Esophagus squamous epithelium (tissue), 5 donors: ENCODE data around the gene THAP3. TPM values are rescaled to one million over a fixed set of nuclear protein-coding genes. Genes with fewer than 3 reads are reported as not detected.

ENCODE experiments used
- DNase-seq: peaks from one replicate; lab custom pipeline; 2025; lab: John Stamatoyannopoulos, UW
- H3K27ac ChIP-seq, 4 donors: fragments of 200-600 bp; sonication (generic); one replicate each; pipeline ENCODE4 v1.5.1; 2016 to 2019; ENCODE audit warnings: mild to moderate bottlenecking in 1 of 4
- H3K27me3 ChIP-seq, 4 donors: fragments of 200-600 bp; sonication (generic); 1 replicate in 3 of 4; 2 replicates in 1 of 4; pipeline versions ENCODE4 v1.5.1 to v1.6.0; 2017 to 2021; ENCODE audit warnings: antibody characterized with exemption in 1 of 4
- H3K36me3 ChIP-seq, 3 donors: fragments of 200-600 bp; sonication (generic); one replicate each; pipeline ENCODE4 v1.5.1; 2016 to 2019
- H3K4me1 ChIP-seq, 3 donors: fragments of 200-600 bp; sonication (generic); one replicate each; pipeline ENCODE4 v1.5.1; 2017 to 2019
- H3K4me3 ChIP-seq, 4 donors: fragments of 200-600 bp; sonication (generic); 1 replicate in 3 of 4; 2 replicates in 1 of 4; pipeline ENCODE4 v1.5.1; 2016 to 2019; ENCODE audit warnings: mild to moderate bottlenecking in 2 of 4, moderate library complexity in 1 of 4
- H3K9me3 ChIP-seq, 3 donors: fragments of 200-600 bp; sonication (generic); one replicate each; pipeline ENCODE4 v1.5.1; 2016 to 2019
- CTCF ChIP-seq, 6 experiments: fragments of 450-650 bp in 4 of 6; fragments of 200-600 bp in 2 of 6; sonication (generic) in 2 of 6; IDR thresholded peaks; one replicate each; pipeline ENCODE4 v1.5.1; 2016 to 2019; ENCODE audit warnings: antibody characterized with exemption in 6 of 6, mild to moderate bottlenecking in 4 of 6, moderate library complexity in 4 of 6
- POLR2A ChIP-seq, 4 donors: fragments of 450-650 bp; IDR thresholded peaks; one replicate each; pipeline ENCODE4 v1.6.1; 2017; ENCODE audit warnings: antibody characterized with exemption in 4 of 4, mild to moderate bottlenecking in 4 of 4, moderate library complexity in 3 of 4
- WGBS, 2 donors: methylation state at CpG; one replicate each; pipeline ENCODE4 v1.1.5; 2018; 5-methylcytosine and 5-hydroxymethylcytosine counted together
- intact Hi-C: fragments of 100-400 bp; cut with DNase I; formaldehyde crosslinking; loops from one replicate; pipeline ENCODE4 v1.15.0; 2022
- total RNA-seq, 4 donors: library from RNA; depleted of rRNA; stranded (reverse); fragments of >200 nt; gene quantifications; one replicate each; pipeline ENCODE4 v1.1.0, GENCODE V29; 2016
- donor health status: DM: yes; HTN: yes; CAD: no.

The THAP3 gene
- total RNA-seq, 4 donors from 2014 or later: 4.8 to 17.1 (median 13.3) TPM

DNA sequence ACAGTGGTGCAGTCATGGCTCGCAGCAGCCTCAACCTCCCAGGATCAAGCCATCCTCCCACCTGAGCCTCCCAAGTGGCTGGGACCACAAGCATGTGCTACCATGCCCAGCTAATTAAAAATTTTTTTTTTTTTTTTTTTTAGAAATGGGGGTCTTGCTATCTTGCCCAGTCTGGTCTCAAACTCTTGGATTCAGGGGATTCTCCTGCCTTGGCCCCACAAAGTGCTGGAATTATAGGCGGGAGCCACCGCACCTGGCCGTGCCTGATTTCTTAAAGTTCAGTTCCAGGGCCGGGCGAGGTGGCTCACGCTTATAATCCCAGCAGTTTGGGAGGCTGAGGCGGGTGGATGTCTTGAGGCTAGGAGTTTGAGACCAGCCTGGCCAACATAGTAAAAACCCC is 6.4 kb downstream of the THAP3 start:
- no peaks in the 10 kb centered on the region for H3K9me3 ChIP-seq
- DNase-seq: no peak
- 98 to 100% methylated on average over 1 to 7 of the region's 8 CpGs for WGBS, 2 donors
- H3K27ac ChIP-seq: no peak overlapping the region
- TF ChIP-seq POLR2A (IDR thresholded peaks at IDR 0.05): no peak
- no peak for TF ChIP-seq CTCF (IDR thresholded peaks at IDR 0.05)
- peaks cover 7 to 29% (median 8%) of the 10 kb centered on the region in 3 donors for H3K4me1 ChIP-seq
- intact Hi-C loops: no loop called here
- peaks cover 15 to 96% (median 22%) of the 10 kb centered on the region in 3 donors for H3K36me3 ChIP-seq
- H3K27me3 ChIP-seq: no peaks in the 10 kb centered on the region
- no peak overlapping the region for H3K4me3 ChIP-seq

DNA sequence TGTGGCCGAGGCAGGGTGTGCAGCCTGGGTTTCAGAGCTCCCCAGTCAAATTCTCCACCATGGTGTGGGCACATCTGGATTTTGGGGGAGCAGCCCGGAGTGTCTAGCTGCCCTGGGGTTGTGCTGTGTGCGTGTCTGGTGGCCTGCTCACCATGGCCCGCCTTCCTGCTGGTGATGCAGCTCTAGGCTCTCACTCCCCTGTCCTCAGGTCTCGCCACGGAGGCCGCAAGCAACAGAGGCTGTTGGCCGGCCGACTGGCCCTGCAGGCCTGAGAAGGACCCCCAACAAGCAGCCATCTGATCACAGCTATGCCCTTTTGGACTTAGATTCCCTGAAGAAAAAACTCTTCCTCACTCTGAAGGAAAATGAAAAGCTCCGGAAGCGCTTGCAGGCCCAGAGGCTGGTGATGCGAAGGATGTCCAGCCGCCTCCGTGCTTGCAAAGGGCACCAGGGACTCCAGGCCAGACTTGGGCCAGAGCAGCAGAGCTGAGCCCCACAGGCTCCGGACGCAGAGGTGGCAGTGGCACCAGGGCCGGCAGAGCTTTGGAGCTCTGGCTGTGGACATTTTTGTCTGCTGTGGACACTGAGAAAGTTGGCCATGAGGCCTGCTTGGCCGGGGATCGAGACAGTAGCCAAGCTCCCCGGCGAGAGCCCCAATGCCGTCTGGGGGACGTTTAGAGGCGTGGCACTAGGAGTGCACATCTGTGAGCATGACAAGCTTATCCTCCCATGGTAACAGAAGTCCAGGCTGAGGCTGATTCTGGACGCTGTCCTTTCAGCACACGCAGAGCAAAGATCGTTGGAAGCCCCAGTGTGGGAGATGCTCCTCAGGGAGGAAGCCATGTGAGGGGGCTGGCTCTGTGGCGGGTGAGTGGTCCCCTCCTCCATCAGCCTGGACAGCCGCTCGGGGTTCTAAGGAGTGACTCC is 8.2 kb downstream of the THAP3 start:
- 77% methylated on average over 13 of the region's 30 CpGs; no CpG with 5 or more reads in 1 of the 2 donors for WGBS, 2 donors
- DNase-seq: no peak
- H3K4me1 ChIP-seq: peaks cover 0 to 19% (median 5%) of the 10 kb centered on the region in 3 donors
- H3K9me3 ChIP-seq: no peaks in the 10 kb centered on the region
- no peak overlapping the region for H3K27ac ChIP-seq
- H3K36me3 ChIP-seq: peaks cover 28 to 100% (median 29%) of the 10 kb centered on the region in 3 donors
- no peak overlapping the region for H3K4me3 ChIP-seq
- H3K27me3 ChIP-seq: no peaks in the 10 kb centered on the region
- intact Hi-C loops: no loop called here
- TF ChIP-seq CTCF (IDR thresholded peaks at IDR 0.05) (no peak), POLR2A (IDR thresholded peaks at IDR 0.05) (no peak)

- no peaks in the 10 kb centered on the region for H3K9me3 ChIP-seq
- DNase-seq: no peak
- H3K36me3 ChIP-seq: peaks cover 27 to 100% (median 30%) of the 10 kb centered on the region in 3 donors
- H3K4me1 ChIP-seq: peaks cover 0 to 23% (median 7%) of the 10 kb centered on the region in 3 donors
- peak overlapping the region in 2 of 4 donors; percentile 9 to 25 for H3K27ac ChIP-seq
- no peak for TF ChIP-seq POLR2A (IDR thresholded peaks at IDR 0.05)
- TF ChIP-seq CTCF (IDR thresholded peaks at IDR 0.05): peak in 5 of 6 experiments; percentile 40 to 66 (median 45)
- no peaks in the 10 kb centered on the region for H3K27me3 ChIP-seq
- no peak overlapping the region for H3K4me3 ChIP-seq
- intact Hi-C loops: no loop called here
- 75 to 76% methylated on average over 8 to 21 of the region's 29 CpGs for WGBS, 2 donors
Observed at GRCh38 chr1:6634371-6635052, 9.8 kb downstream of the THAP3 start.

DNA sequence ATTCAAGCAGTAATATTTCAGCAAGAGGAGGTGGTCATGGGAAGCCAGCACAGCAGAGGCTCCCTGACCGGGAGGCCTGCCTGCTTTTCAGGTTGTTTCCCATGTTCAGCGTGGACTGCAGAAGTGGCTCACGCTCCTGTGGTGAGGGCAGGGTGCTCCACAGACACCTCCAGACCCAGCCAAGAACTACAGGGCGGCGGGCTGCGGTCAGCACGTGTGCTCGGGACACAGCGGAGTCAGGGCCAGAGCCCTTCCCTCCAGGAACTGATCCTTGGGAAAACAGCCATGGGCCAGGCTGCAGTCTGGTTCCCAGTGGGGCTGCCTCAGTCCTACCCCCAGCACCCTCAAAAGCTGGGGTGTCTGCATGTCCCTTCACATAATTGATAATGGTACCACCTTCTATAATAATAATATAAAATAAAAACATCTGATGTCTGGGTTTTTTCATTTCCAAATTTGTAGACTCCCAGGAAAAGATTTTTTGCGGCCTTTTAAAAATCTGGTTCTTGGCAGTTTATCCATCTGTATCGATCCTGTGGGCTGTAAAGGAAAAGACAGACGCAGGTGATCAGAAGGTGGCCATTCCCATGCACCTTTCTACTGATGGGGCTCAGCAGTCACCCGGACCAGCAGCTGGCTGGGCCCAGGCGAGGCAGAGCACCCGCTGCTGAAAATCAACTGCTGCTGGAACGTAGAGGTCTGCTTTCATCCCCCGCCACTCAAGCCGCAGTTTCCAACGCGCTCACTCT is 10.7 kb downstream of the THAP3 start:
- Histone ChIP-seq H3K27ac (no peak overlapping the region), H3K4me1 (peaks cover 0 to 23% (median 7%) of the 10 kb centered on the region in 3 donors), H3K27me3 (no peaks in the 10 kb centered on the region), H3K4me3 (no peak overlapping the region), H3K9me3 (no peaks in the 10 kb centered on the region), H3K36me3 (peaks cover 22 to 100% (median 31%) of the 10 kb centered on the region in 3 donors)
- intact Hi-C loops: no loop called here
- no peak for TF ChIP-seq CTCF (IDR thresholded peaks at IDR 0.05)
- no peak for TF ChIP-seq POLR2A (IDR thresholded peaks at IDR 0.05)
- DNase-seq: no peak
- WGBS, 2 donors: 88 to 90% methylated on average over 6 to 19 of the region's 20 CpGs
